Thymus (tissue), 11 donors: ENCODE results near the gene TTLL1. TPM values are rescaled to one million over a fixed set of nuclear protein-coding genes. Genes with fewer than 3 reads are reported as not detected.

Source experiments
- DNase-seq, 9 donors: peaks; one replicate each; pipeline ENCODE4 v3.0.0-alpha.2; 2013; ENCODE audit warnings: low spot score in 9 of 9, low read depth in 6 of 9, missing footprints in 1 of 9
- H3K27ac ChIP-seq, 2 donors: one replicate each; pipeline ENCODE4 v1.5.1; 2013; ENCODE audit warnings: control low read depth in 1 of 2, low read depth in 1 of 2, low read length in 1 of 2, mild to moderate bottlenecking in 1 of 2, moderate library complexity in 1 of 2
- H3K27me3 ChIP-seq, 2 donors: one replicate each; pipeline ENCODE4 v1.5.1; 2013; ENCODE audit warnings: low read length in 1 of 2; ENCODE audit not compliant: control insufficient read depth in 2 of 2, insufficient read depth in 1 of 2
- H3K36me3 ChIP-seq, 2 donors: one replicate each; pipeline ENCODE4 v1.5.1; 2013; ENCODE audit warnings: low read length in 1 of 2, mild to moderate bottlenecking in 1 of 2, moderate library complexity in 1 of 2; ENCODE audit not compliant: control insufficient read depth in 2 of 2, insufficient read depth in 2 of 2
- H3K4me1 ChIP-seq, 2 donors: one replicate each; pipeline ENCODE4 v1.5.1; 2013; ENCODE audit warnings: low read length in 2 of 2; ENCODE audit not compliant: control insufficient read depth in 2 of 2, insufficient read depth in 2 of 2
- H3K4me3 ChIP-seq, 2 donors: one replicate each; pipeline ENCODE4 v1.5.1; 2013; ENCODE audit warnings: low read length in 2 of 2, control low read depth in 1 of 2, mild to moderate bottlenecking in 1 of 2
- H3K9me3 ChIP-seq, 2 donors: one replicate each; pipeline ENCODE4 v1.5.1; 2013; ENCODE audit warnings: low read length in 1 of 2, mild to moderate bottlenecking in 1 of 2; ENCODE audit not compliant: control insufficient read depth in 2 of 2, insufficient read depth in 1 of 2
- WGBS: extraction: QIAGEN DNeasy Blood & Tissue Kit; methylation state at CpG from one replicate; pipeline ENCODE4 v1.1.7; 2013; 5-methylcytosine and 5-hydroxymethylcytosine counted together
- polyA plus RNA-seq: library from polyadenylated mRNA; stranded (reverse); fragments of 200-250 nt; gene quantifications from one replicate; pipeline ENCODE4 v1.2.3, GENCODE V29; 2013
- total RNA-seq: library from RNA; stranded (reverse); fragments of 120-200 nt; gene quantifications from one replicate; pipeline ENCODE4 v1.2.4, GENCODE V29; 2013
- donor health status: healthy.

Gene TTLL1
- total and polyA plus RNA-seq, 2 donors, result 8.4 to 10.2 TPM

DNA sequence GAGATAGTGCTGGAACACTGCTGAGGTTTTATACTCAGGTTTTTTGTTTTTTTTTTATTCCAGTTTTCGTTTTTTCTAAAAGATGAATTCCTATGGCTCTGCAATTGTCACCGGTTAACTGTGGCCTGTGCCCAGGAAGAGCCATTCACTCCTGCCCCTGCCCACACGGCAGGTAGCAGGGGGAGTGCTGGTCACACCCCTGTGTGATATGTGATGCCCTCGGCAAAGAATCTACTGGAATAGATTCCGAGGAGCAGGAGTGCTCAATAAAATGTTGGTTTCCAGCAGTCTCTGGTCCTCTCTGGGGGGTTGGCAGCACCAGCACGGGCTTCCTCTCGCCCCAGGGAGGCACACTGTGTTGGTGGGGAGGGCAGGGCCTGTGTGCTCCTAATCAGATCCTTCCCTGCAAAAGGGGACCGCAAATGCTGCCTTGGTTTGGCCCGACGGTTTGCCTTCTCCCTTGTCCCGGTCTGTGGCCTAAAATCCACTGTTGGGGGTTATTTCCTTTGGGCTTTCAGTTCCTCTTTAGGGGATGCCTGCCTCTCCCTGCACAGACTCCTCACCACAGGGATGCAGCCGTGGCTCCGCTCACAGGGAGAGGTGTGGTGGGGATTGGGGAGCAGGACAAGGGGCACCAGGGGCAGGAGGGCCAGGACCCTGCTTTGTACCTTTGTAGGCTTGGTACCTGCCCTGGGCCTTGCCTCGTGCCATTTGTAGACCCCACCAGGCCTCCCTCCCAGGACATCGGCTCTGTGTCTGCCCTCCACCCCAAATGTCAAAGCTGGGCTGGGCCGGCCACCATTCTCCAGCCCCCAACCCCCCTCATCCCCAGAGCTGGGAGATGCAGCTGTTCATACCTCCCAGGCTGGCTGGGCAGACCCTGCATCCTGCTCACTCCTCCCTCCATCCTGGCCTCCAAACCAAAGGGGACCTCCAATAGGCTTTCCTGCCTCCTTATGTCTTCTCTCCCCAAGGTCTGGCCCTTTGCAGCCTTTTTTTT lies 40.5 kb upstream of the TTLL1 start:
- Histone ChIP-seq H3K27ac (peak overlapping the region in 1 of 2 donors; percentile 67), H3K4me1 (peaks cover 22 to 42% of the 10 kb centered on the region in 2 donors)
- 62% methylated on average over 16 of the region's 16 CpGs for WGBS

DNA sequence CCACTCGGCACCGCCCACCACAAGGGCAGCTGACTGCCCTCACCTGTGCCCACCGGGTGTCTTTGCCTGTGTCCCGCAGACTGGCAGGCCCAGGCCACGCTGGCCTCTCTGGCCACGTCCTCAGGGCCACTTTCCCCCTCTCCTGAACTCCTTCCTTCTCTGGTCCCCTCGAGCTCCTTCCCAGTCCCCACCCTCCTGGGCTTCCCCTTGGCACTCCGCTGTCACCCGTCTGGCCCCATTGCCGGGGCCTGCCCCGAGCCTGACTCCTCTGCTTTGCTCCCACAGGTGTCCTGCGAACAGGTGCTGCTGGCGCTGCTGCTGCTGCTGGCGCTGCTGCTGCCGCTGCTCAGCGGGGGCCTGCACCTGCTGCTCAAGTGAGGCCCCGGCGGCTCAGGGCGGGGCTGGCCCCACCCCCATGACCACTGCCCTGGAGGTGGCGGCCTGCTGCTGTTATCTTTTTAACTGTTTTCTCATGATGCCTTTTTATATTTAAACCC lies 39.8 kb upstream of the TTLL1 start:
- WGBS, result 30% methylated on average over 20 of the region's 20 CpGs
- peaks cover 0 to 8% of the 10 kb centered on the region in 2 donors for H3K9me3 ChIP-seq
- no peak overlapping the region for H3K4me3 ChIP-seq
- peaks cover 19 to 27% of the 10 kb centered on the region in 2 donors for H3K36me3 ChIP-seq
- H3K27me3 ChIP-seq, result no peaks in the 10 kb centered on the region
- H3K4me1 ChIP-seq, result peaks cover 22 to 42% of the 10 kb centered on the region in 2 donors
- DNase-seq, result peak in 4 of 9 donors; percentile 73 to 85 (median 78)
- peak overlapping the region in 1 of 2 donors; percentile 68 for H3K27ac ChIP-seq

More for the DNA sequence above, 40.5 kb upstream of the TTLL1 start:
- Histone ChIP-seq H3K27me3 (no peaks in the 10 kb centered on the region), H3K4me3 (no peak overlapping the region), H3K9me3 (peaks cover 0 to 4% of the 10 kb centered on the region in 2 donors), H3K36me3 (peaks cover 25 to 34% of the 10 kb centered on the region in 2 donors)
- DNase-seq, result peak in 1 of 9 donors; percentile 37

DNA sequence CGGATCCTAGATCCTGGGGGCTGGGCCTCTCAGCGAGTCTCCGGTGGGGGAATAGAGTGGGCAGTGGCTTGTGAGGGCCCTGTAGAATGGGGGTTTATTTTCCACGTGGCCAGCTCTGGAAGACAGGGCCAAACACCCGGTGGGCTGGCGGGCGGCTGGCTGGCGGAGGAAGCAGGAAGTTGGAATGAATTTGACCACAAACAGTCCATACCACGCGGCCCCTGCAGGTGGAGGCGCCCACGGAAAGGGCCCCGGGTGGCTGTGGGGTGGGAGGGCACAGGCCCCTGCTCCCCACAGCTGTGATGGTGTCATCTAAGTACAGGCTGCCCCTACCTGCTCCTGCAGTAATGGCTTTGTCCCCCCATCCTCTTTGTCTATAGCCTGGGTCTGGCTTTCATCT lies 38.9 kb upstream of the TTLL1 start:
- peaks cover 12 to 21% of the 10 kb centered on the region in 2 donors for H3K36me3 ChIP-seq
- WGBS, result 9% methylated on average over 13 of the region's 13 CpGs
- peaks cover 22 to 44% of the 10 kb centered on the region in 2 donors for H3K4me1 ChIP-seq
- no peak overlapping the region for H3K4me3 ChIP-seq
- peak in 1 of 9 donors; percentile 47 for DNase-seq
- peaks cover 0 to 6% of the 10 kb centered on the region in 2 donors for H3K9me3 ChIP-seq
- no peaks in the 10 kb centered on the region for H3K27me3 ChIP-seq
- peak overlapping the region in 1 of 2 donors; percentile 57 for H3K27ac ChIP-seq

DNA sequence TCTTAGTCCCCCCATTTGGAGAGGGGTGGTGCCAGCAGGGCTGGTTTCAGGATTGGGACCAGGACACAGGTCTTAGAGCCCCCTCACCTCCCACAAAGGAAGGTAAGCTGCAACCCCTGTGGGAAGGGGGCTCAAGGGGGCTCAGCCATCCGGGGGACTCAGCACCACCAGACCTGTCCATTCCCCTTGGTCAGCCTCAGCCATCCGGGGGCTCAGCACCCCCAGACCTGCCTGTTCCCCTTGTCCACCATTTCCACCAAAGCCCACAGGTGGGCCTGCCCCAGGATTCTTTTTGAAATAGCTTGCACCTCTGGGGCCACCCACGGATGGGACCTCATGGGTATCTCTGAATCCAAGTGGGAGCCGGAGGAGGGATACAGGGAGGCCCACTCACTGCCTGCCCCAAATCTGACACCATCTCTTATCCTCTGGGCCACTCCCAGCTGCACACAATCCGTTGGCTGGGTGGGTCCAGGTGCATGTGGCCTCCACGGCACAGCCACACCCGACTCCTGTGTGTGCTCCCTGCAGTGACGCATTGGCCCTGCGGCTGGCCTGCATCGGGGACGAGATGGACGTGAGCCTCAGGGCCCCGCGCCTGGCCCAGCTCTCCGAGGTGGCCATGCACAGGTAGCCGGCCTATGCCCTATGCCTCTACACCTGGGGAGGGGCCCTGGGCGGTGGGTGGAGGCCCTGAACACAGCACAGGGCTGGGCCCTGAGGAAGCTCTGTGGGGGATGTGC lies 38.1 kb upstream of the TTLL1 start:
- Histone ChIP-seq H3K4me1 (peaks cover 22 to 51% of the 10 kb centered on the region in 2 donors), H3K27ac (peak overlapping the region in 1 of 2 donors; percentile 57)
- 91% methylated on average over 17 of the region's 17 CpGs for WGBS

DNA sequence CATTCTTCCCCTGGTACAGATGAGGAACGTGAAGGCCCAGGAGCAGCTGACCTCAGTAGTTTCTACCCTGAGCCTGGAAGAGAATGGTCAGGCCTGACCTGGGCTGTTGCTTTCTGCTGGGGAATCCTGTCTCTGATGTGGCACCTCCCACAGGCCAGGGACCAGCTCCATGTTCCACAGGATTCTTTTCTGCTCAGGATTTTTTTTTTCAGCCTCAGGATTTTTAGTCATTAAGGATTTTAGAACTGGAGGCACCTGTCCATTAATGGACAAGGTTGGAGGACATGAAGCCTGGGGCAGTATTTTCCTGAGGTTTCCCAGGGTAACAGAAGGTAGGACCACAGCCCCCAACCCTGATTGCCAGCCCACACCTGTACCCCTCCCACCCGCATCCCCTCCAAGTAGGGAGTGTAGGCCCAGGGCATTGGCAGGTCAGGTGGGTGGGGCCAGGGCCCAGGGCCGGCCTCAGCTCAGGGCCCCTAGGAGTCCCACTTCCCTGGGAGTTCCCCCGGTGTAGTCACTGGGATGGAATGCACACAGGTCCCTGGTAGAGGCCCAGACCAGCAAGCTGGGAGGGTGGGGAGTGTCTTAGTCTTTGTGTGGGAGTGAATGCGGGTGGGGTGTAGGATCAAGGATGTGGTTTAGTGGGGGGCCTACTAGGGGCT lies 37.4 kb upstream of the TTLL1 start:
- Histone ChIP-seq H3K4me1 (peaks cover 22 to 53% of the 10 kb centered on the region in 2 donors), H3K27me3 (no peaks in the 10 kb centered on the region), H3K36me3 (peaks cover 0 to 6% of the 10 kb centered on the region in 2 donors), H3K27ac (no peak overlapping the region), H3K9me3 (peaks cover 0 to 4% of the 10 kb centered on the region in 2 donors), H3K4me3 (no peak overlapping the region)
- DNase-seq, result no peak
- 86% methylated on average over 5 of the region's 5 CpGs for WGBS

More for the DNA sequence above, 38.1 kb upstream of the TTLL1 start:
- Histone ChIP-seq H3K9me3 (peaks cover 0 to 4% of the 10 kb centered on the region in 2 donors), H3K36me3 (peaks cover 5 to 13% of the 10 kb centered on the region in 2 donors), H3K4me3 (no peak overlapping the region), H3K27me3 (no peaks in the 10 kb centered on the region)
- DNase-seq, result peak in 1 of 9 donors; percentile 44

DNA sequence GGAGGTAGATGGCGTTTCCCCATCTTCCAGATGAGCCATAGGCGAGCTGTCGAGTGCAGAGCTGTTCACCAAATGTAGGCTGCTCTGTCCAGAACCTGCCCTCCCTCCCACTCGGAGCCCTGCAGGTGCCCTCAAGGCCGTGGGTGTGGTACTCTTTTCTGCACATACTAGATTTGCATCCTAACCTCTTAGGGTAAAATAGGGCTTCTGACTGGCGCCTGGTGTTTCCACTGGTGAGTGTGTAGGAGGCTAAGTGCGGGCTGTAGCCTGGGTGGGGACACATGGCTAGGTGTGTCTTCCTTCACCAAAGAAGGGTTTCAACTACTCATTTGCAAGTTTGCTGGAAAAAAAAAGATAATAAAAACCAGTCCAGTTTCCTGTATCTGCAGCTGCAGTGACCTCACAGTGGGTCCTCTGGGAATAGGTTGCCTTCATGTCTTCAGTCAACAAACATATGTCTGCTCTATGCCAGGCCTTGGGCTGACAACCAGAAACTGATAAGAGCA lies 29.8 kb upstream of the TTLL1 start:
- Histone ChIP-seq H3K36me3 (no peaks in the 10 kb centered on the region), H3K4me1 (peaks cover 0 to 21% of the 10 kb centered on the region in 2 donors), H3K4me3 (no peak overlapping the region), H3K9me3 (peaks cover 0 to 4% of the 10 kb centered on the region in 2 donors), H3K27me3 (no peaks in the 10 kb centered on the region), H3K27ac (no peak overlapping the region)
- WGBS, result 88% methylated on average over 7 of the region's 7 CpGs
- no peak for DNase-seq

DNA sequence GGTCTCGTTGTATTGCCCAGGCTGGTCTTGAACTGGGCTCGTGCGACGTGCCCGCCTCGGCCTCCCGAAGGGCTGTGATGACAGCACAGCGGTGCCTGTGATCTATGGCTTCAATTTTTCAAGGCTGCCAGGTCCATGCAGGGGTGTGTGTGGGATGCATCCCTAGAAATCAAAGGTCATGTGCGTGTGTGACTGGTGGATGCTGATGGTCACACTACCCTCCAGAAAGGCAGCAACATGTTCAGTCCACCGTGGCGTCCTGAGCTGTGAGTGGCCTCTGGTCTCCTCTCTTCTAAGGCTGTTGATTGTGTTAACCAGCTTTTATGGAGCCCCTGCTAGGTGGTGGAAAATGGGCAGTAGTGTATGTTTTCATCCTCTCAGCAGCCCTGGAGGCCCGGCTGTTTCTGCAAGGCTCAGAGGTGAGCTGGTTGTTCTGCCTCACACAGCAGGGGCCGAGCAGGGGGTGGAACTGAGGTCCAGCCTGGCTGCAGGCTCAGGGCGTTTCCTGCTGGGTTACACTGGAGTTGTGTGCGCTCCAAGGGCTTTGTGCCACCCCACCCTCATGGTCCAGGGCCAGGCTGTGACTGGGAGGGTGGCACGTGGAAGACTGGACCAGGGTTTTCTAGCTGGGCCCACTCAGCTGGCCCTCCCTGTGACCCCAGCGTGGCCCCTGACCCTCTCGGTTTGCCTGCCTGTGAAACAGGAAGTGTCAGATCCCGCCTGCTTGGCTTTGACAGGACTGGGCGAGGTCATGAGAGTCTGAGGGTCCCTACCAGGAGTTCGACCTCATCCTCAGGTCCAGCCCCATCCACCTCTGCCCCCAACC lies 29.0 kb upstream of the TTLL1 start:
- 93% methylated on average over 21 of the region's 21 CpGs for WGBS
- Histone ChIP-seq H3K27ac (no peak overlapping the region), H3K27me3 (no peaks in the 10 kb centered on the region), H3K4me3 (no peak overlapping the region), H3K9me3 (peaks cover 0 to 4% of the 10 kb centered on the region in 2 donors), H3K36me3 (no peaks in the 10 kb centered on the region), H3K4me1 (peaks cover 0 to 21% of the 10 kb centered on the region in 2 donors)
- DNase-seq, result no peak

DNA sequence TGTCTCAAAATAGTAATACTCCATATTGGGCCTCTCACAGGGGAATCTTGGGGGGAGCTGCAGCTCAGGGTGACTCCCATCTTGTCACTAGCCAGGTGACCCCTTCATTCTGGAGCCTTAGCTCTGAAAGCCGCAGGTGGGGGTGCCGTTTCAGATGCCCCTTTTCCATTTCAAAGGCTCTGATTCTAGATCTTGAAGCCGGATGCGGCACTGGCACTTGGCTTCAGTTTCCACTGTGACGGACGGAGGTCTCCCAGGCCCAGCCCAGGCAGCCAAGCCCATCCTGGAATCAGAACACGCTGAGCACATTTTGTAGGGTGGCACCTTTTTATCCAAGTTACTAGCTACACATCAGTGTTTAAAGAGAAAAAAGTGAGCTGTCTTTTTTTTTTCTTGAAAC lies 27.7 kb upstream of the TTLL1 start:
- 98% methylated on average over 7 of the region's 7 CpGs for WGBS
- Histone ChIP-seq H3K36me3 (no peaks in the 10 kb centered on the region), H3K4me3 (no peak overlapping the region), H3K9me3 (peaks cover 0 to 4% of the 10 kb centered on the region in 2 donors), H3K4me1 (peaks cover 0 to 11% of the 10 kb centered on the region in 2 donors), H3K27me3 (peaks cover 0 to 2% of the 10 kb centered on the region in 2 donors), H3K27ac (no peak overlapping the region)
- DNase-seq, result no peak
